ENCODE results near the gene SVOPL.

The SVOPL gene

GRCh38 chr7:138553805-138554204, 147.4 kb downstream of the SVOPL start:
- DNase-seq = no peak

DNA sequence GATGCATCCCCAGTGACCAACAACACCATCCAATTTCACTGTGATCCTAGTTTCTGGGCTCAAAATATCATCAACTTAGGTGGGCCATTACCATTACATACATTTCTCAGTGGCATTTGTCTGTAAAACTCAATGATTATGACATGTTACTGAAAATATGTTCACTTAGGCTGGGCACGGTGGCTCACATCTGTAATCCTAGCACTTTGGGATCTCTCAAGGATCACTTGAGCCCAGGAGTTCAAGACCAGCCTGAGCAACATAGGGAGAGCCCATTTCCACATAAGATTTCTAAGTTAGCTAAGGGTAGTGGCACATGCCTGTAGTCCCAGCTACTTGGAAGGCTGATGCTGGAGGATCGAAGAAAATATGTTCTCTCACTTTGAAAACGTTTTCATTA, 150.1 kb downstream of the SVOPL start:
- no peak for DNase-seq

DNA sequence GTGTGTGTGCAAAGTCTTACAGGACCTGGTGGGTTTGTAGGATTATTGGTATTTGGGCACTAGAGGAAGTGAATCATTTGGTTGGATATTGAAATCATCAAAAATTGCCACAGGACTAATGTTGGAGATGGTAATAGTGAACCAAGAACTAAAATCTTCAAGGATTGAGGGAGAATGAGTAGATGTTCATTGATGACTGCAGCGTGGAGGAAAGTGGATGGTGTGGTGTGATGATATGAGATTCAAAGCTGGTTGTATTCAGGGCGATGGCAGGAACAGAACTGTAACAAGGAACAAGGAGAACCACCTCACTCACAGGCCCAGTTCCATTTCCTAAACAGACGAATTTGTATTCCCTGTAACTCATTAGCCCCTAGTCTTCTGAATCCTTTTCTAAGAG, 150.8 kb downstream of the SVOPL start:
- no peak for DNase-seq

- no peak for DNase-seq
Measured at GRCh38 chr7:138549082-138549481, 152.1 kb downstream of the SVOPL start.

- no peak for DNase-seq
Measured at GRCh38 chr7:138546829-138547228, 154.3 kb downstream of the SVOPL start.

GRCh38 chr7:138546064-138546619, 155.0 kb downstream of the SVOPL start:
- DNase-seq = no peak

DNA sequence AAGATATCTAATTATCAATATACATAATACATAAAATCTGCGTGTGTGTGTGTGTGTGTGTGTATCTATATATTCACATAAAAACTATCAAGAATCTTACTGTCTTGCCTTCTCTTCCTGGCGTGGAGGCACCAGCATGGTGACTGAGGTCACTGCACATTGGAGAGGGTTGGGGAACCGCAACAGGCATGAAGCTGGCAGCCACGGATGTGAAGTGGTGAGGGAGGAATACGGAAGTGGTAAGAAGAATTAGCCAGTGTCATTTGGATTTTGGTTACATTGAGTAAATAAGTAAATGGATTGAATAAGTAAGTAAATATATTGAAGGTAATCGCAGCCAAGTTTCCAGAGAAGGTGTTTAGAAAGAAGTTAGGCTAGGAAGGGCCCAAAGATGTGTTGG, 156.0 kb downstream of the SVOPL start:
- no peak for DNase-seq

Data from T1000 (cell line).